ENCODE measurements around the gene CCM2L.
"Not testable (repeated sequence)": the region's sequence is repeated elsewhere in the genome, so short reads cannot be mapped to it uniquely, and the experiment has no call there.

CCM2L gene

GRCh38 chr20:32031007-32031958 lies 21.0 kb downstream of the CCM2L start:
- DNase-seq = peak; percentile 79

GRCh38 chr20:32033316-32033715 lies 23.1 kb downstream of the CCM2L start:
- no peak for DNase-seq

GRCh38 chr20:32033721-32034120 lies 23.5 kb downstream of the CCM2L start:
- not testable (repeated sequence) for DNase-seq

- peak; percentile 69 for DNase-seq
Observed at GRCh38 chr20:32034581-32035425, 24.6 kb downstream of the CCM2L start.

GRCh38 chr20:32035426-32035779 lies 25.2 kb downstream of the CCM2L start:
- DNase-seq = no peak

- no peak for DNase-seq
Observed at GRCh38 chr20:32036252-32036651, 26.0 kb downstream of the CCM2L start.

GRCh38 chr20:32036716-32037485 lies 26.7 kb downstream of the CCM2L start:
- peak; percentile 43 for DNase-seq

- peak; percentile 41 for DNase-seq
Observed at GRCh38 chr20:32037929-32038328, 27.7 kb downstream of the CCM2L start.

GRCh38 chr20:32040142-32040953 lies 30.1 kb downstream of the CCM2L start:
- DNase-seq = peak; percentile 84

GRCh38 chr20:32045999-32046398 lies 35.8 kb downstream of the CCM2L start:
- DNase-seq = no peak

GRCh38 chr20:32050324-32050841 lies 40.1 kb downstream of the CCM2L start:
- no peak for DNase-seq

- peak; percentile 79 for DNase-seq
Observed at GRCh38 chr20:32050851-32051556, 40.8 kb downstream of the CCM2L start.

- DNase-seq = no peak
Observed at GRCh38 chr20:32051720-32052089, 41.5 kb downstream of the CCM2L start.

- DNase-seq = peak; percentile 62
Observed at GRCh38 chr20:32052090-32052777, 42.0 kb downstream of the CCM2L start, which contains the start of gene HCK. HCK (plus strand) TSS chr20:32052242.

- peak; percentile 64 for DNase-seq
Observed at GRCh38 chr20:32052778-32053362, 42.6 kb downstream of the CCM2L start.

- DNase-seq = no peak
Observed at GRCh38 chr20:32053648-32054047, 43.4 kb downstream of the CCM2L start.

- no peak for DNase-seq
Observed at GRCh38 chr20:32056708-32057483, 46.7 kb downstream of the CCM2L start.

- no peak for DNase-seq
Observed at GRCh38 chr20:32057656-32058184, 47.5 kb downstream of the CCM2L start.

- DNase-seq = no peak
Observed at GRCh38 chr20:32059189-32059588, 49.0 kb downstream of the CCM2L start.
